T-helper 1 cell treated with Interleukin-12 subunit alpha and Interleukin-12 subunit beta and Interleukin-4 antibody, amounts not matched to agents 30 μg/mL and 1 μg/mL, for 36 hours (primary cell): ENCODE measurements around the gene DPH6.

Experiments
- H3K27ac Mint-ChIP-seq: one replicate; pipeline ENCODE4 v1.8.0; 2021; ENCODE audit warnings: mild to moderate bottlenecking, mixed read lengths
- H3K27me3 Mint-ChIP-seq: one replicate; pipeline ENCODE4 v1.8.0; 2021; ENCODE audit warnings: low read depth, mixed read lengths
- H3K36me3 Mint-ChIP-seq: one replicate; pipeline ENCODE4 v1.8.0; 2021; ENCODE audit warnings: low read depth, mixed read lengths
- H3K4me1 Mint-ChIP-seq: one replicate; pipeline ENCODE4 v1.8.0; 2021; ENCODE audit warnings: low read depth, mixed read lengths
- H3K4me3 Mint-ChIP-seq: one replicate; pipeline ENCODE4 v1.8.0; 2021; ENCODE audit warnings: mild to moderate bottlenecking, moderate library complexity, mixed read lengths
- H3K9me3 Mint-ChIP-seq: one replicate; pipeline ENCODE4 v1.8.0; 2021; ENCODE audit warnings: mixed read lengths

The DPH6 gene

DNA sequence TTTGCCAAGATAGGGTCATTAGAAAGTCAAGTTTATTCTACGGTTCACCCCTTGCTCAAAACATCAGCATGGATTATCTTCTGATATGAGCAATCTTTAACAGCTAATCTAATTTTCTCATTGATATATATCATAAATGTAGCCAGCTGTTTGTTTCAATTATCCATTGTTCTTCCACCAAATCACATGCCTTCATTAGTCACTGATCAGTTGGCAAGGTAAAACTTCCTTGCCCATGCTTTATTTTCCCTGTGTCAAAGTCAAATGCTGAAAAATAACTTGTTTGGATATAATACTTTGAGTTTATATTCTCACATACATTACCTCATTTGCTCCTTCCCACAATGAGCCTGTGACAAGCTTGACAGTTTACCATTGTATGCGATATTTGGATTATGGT lies 60.6 kb downstream of the DPH6 start:
- peaks cover 11% of the 10 kb centered on the region for H3K36me3 Mint-ChIP-seq
- peaks cover 23% of the 10 kb centered on the region for H3K9me3 Mint-ChIP-seq

DNA sequence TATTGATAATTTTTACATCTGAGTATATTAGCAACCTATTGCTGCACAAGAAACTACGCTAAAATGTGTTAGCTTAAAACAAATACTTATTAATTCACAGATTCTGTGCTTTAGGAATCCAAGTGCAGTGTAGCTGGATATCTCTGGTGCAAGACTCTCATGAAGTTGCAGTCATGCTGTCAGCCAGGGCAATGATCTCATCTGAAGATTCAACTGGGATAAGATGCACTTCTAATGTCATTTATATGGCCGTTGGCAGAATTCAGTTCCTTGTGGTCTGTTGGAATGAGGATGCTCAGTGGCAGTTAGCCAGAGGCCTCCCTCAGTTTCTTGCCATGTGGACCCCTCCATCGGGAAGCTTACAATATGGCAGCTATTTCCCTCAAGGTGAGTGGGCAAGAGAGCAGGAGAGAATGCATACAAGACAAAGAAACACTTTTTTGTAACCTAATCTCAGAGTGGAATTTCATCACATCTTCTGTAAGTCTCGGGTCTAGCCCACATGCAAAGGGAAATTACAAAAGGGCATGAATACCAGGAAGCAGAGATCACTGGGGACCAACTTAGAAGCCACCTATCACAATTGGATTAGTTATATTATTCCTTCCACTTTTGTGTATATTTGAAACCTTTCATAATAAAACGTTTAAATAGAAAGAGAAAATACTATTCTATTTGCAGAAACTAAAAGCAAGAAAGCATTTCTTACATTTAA lies 61.6 kb downstream of the DPH6 start:
- peaks cover 23% of the 10 kb centered on the region for H3K9me3 Mint-ChIP-seq
- H3K4me1 Mint-ChIP-seq, result peaks cover 1% of the 10 kb centered on the region
- no peaks in the 10 kb centered on the region for H3K27me3 Mint-ChIP-seq
- no peak overlapping the region for H3K4me3 Mint-ChIP-seq
- H3K36me3 Mint-ChIP-seq, result peaks cover 11% of the 10 kb centered on the region
- H3K27ac Mint-ChIP-seq, result no peak overlapping the region

More for the DNA sequence above, 60.6 kb downstream of the DPH6 start:
- H3K4me3 Mint-ChIP-seq, result no peak overlapping the region
- H3K4me1 Mint-ChIP-seq, result peaks cover 1% of the 10 kb centered on the region
- H3K27ac Mint-ChIP-seq, result no peak overlapping the region
- H3K27me3 Mint-ChIP-seq, result no peaks in the 10 kb centered on the region

DNA sequence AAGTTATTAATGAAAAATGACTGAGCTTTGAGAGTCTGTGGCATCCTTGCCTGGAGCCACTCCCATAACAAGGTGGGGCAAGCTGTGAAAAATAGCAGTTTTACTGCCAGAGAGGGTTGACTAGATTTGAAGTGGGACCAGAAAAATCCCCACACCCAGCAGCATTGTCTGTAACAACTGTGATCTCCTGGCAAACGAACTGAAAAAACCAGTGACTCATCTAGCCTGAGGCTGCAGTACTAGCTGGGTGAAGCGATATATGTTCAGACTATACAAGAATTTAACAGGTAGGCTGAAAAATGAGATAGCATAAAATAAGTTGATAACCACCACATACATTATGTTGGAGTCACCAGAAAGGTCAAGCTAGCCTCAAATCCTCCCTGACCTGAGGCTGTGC lies 64.0 kb downstream of the DPH6 start:
- H3K27ac Mint-ChIP-seq, result no peak overlapping the region
- no peaks in the 10 kb centered on the region for H3K27me3 Mint-ChIP-seq
- H3K4me1 Mint-ChIP-seq, result peaks cover 1% of the 10 kb centered on the region
- H3K4me3 Mint-ChIP-seq, result no peak overlapping the region
- H3K36me3 Mint-ChIP-seq, result peaks cover 2% of the 10 kb centered on the region
- H3K9me3 Mint-ChIP-seq, result peaks cover 12% of the 10 kb centered on the region

DNA sequence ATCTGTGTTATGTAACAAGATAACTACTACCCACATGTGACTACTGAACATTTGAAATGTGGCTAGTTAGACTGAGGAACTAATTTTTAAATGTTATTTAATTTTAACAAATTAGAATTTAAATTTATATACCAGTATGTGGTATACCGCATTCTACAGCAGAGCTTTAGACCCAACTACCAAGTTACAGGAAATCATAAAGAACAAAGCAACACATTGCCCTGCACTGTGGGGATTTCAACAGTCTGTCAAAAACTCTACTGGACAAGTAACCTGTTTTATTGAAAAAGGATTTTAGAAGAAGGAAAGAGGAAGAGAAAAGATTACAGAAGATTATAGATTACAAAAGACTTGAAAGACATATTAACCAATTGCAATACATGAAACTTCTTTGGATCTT lies 64.9 kb downstream of the DPH6 start:
- H3K27me3 Mint-ChIP-seq, result no peaks in the 10 kb centered on the region
- no peak overlapping the region for H3K4me3 Mint-ChIP-seq
- peaks cover 5% of the 10 kb centered on the region for H3K9me3 Mint-ChIP-seq
- no peaks in the 10 kb centered on the region for H3K36me3 Mint-ChIP-seq
- no peak overlapping the region for H3K27ac Mint-ChIP-seq
- H3K4me1 Mint-ChIP-seq, result peaks cover 1% of the 10 kb centered on the region

DNA sequence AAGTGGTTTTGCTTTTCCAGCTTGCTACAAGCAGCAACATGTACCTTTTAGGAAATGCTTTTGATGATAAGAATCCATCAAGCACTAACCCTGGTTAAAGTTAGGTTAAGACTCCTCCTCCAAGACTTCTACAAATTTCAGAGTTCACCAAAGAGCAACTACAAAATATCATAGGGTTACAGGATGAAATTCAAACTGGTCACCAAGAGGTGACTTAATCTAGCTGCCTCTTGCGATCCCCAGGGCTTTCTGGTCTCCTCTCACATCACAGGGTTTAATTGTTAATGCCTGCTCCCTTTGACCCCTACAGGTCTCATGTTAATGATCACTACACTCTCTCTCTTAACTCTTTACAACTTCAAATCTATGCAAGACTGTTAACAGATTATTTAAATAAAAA lies 66.5 kb downstream of the DPH6 start:
- Mint-ChIP-seq H3K27me3 (no peaks in the 10 kb centered on the region), H3K36me3 (no peaks in the 10 kb centered on the region), H3K4me1 (peaks cover 1% of the 10 kb centered on the region), H3K4me3 (no peak overlapping the region), H3K27ac (no peak overlapping the region), H3K9me3 (no peaks in the 10 kb centered on the region)

DNA sequence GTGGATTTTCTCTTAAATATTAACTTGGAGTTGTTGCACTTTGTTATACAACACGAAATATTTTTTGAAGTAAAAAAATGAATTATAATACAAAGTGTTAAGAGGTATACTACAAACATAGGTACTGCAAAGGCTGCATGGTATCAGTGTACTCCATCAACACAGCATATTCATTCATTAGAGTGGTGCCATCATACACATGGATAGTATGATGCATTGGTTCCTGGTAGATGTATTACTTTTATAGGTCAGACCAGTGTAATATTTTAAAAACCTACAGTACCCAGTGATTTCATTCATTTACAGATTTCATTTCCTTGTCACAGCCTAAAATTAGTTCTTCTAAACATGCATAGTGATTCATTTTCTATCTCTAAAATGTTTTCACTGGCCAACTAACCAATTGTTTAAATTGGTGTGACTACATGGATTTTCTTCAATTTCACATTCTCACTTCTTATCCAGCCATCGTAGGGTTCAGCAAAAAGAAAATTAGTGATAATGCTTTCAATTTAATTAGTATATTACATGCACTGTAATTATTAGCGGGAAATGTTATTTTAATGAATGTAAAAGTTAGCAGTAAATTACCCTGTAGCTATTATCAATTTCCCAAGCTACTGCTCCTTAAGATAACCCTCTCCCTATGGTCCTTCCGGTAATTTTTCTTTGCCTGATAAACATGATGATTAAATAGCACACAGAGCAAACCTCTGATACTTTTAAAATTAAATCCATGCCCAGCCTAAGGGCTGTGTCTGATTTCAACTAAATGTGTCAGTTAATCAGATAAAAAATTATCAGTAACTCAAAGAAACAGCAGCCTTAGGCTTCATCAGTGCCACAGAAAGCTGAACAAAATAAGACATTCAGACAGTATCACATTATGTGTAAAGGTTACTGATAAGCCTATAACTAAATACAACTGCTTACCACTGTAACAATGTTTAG lies 68.4 kb downstream of the DPH6 start:
- no peak overlapping the region for H3K27ac Mint-ChIP-seq
- peaks cover 1% of the 10 kb centered on the region for H3K4me1 Mint-ChIP-seq
- H3K9me3 Mint-ChIP-seq, result no peaks in the 10 kb centered on the region
- no peaks in the 10 kb centered on the region for H3K36me3 Mint-ChIP-seq
- no peak overlapping the region for H3K4me3 Mint-ChIP-seq
- H3K27me3 Mint-ChIP-seq, result no peaks in the 10 kb centered on the region

DNA sequence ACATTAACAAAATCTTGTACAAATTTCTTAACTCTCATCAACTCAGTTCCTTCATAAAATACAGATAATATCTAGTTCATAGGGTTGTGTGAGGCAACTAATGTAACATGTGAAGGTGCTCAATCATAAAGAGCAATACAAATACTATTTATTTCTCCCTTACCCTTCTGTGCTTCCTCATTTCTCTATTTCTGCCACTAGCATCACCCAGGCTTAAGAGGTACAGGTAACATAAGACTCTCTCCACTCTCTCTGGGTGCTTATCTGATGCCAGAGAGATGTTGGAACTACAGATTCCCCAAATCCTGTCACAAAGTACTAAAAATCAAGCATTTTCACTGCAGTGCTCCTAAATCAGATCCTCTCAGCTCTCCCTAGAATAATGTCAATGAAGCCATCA lies 74.9 kb downstream of the DPH6 start:
- Mint-ChIP-seq H3K9me3 (no peaks in the 10 kb centered on the region), H3K4me1 (no peaks in the 10 kb centered on the region), H3K36me3 (no peaks in the 10 kb centered on the region), H3K27me3 (no peaks in the 10 kb centered on the region), H3K4me3 (no peak overlapping the region), H3K27ac (no peak overlapping the region)

DNA sequence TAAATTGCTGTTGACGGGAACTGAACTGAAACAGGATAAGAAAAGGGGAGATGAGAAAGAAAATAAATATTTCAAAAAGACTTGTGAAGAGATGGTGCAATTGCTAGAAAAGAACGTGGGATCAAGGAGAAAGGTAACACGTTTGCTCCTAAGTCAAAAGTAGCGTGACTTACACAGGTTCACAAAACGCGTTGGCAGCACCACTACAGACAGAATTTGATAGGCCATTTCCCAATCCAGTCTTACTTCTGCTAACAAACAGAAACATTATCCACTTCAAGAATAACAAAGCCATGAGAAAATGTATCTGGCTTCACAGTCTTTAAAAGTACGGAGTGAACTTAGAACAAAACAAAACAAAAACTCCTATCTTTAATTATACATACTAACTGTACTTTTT lies 75.5 kb downstream of the DPH6 start:
- Mint-ChIP-seq H3K4me3 (no peak overlapping the region), H3K9me3 (no peaks in the 10 kb centered on the region), H3K27me3 (no peaks in the 10 kb centered on the region), H3K27ac (no peak overlapping the region), H3K4me1 (no peaks in the 10 kb centered on the region), H3K36me3 (no peaks in the 10 kb centered on the region)

DNA sequence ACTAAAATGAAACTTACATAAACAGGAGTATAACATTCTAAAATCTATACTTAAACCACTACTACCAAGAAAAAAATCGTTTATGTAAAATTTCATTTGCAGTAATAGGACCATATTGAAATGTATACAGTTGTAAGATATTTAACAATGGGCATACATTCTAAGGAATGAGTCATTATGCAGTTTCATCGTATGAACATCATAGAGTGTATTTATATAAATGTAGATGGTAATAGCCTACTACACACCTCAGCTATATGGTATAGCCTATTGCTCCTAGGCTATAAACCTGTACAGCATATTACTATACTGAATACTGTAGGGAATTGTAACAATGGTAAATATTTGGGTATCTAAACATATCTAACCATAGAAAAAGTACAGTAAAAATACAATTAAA lies 79.5 kb downstream of the DPH6 start:
- Mint-ChIP-seq H3K4me3 (no peak overlapping the region), H3K27ac (no peak overlapping the region), H3K9me3 (no peaks in the 10 kb centered on the region), H3K4me1 (no peaks in the 10 kb centered on the region), H3K27me3 (no peaks in the 10 kb centered on the region), H3K36me3 (no peaks in the 10 kb centered on the region)

DNA sequence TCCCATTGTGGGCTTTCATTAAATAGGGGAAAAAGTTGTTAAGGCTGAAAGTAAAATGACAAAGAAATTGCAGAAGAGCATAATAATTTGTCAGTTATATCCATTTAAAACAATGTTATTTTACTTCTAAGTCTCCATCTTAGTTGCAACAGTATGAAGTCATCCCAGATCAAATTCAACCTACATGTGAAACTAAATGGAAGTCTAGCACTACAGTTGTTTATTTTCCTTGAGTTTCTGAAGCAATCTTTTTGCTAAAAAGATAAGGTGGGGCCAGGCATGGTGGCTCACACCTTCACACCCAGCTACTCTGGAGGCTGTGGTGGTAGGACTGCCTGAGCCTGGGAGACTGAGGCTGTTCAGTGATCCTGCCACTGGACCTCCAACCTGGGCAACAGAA lies 80.2 kb downstream of the DPH6 start:
- Mint-ChIP-seq H3K4me1 (no peaks in the 10 kb centered on the region), H3K4me3 (no peak overlapping the region), H3K27me3 (no peaks in the 10 kb centered on the region), H3K9me3 (no peaks in the 10 kb centered on the region), H3K36me3 (no peaks in the 10 kb centered on the region), H3K27ac (no peak overlapping the region)

DNA sequence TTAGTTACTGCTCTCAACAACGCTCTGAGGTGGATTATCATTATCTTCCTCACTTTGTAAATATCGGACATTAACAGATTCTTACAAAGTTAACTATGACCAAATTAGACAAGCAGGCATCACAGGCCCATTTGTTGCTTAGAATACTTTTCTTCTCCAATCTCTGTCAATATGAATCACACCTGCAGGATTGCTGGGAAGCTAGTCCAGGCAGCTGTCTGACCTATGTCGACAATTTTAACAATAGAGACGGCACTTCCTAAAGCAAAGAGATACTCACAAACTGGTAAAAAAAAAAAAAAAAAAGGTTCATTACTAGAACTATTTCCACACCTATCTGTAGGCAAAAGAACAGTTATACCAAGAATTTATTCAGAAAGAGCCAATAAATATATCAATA lies 85.3 kb downstream of the DPH6 start:
- H3K9me3 Mint-ChIP-seq, result no peaks in the 10 kb centered on the region
- no peaks in the 10 kb centered on the region for H3K36me3 Mint-ChIP-seq
- H3K27ac Mint-ChIP-seq, result no peak overlapping the region
- H3K4me1 Mint-ChIP-seq, result no peaks in the 10 kb centered on the region
- H3K27me3 Mint-ChIP-seq, result no peaks in the 10 kb centered on the region
- H3K4me3 Mint-ChIP-seq, result no peak overlapping the region

DNA sequence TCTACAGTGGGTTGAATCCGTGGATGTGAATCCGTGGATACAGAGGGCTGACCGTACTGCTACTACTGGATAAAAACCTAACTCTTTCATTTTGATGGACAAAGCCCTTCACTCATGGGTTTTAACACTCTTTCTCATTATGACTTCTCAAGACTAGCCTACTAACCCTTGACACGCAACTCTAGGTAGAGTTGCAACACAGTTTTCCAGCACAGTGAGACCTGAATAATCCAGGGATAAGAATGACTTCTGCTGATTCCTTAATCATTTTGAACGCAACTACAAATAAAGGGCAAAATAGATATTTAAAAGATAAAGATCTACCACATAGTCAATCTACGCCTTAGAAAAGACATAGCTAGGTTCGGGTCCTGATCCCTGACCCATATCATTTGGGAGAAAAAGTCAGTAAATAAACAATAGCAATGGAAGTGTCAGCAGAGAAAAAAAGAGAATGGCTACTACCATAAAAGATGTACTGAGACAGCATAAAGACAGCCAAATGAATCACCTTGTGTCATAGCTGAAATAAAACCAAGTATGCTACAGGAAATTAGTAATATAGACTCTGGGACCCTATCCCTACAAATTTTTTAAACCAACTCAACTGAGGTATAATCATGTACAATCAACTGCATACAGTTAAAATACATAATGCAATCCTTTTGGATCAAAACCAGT lies 87.6 kb downstream of the DPH6 start:
- Mint-ChIP-seq H3K36me3 (no peaks in the 10 kb centered on the region), H3K4me1 (no peaks in the 10 kb centered on the region), H3K27me3 (no peaks in the 10 kb centered on the region), H3K27ac (no peak overlapping the region), H3K4me3 (no peak overlapping the region), H3K9me3 (no peaks in the 10 kb centered on the region)

DNA sequence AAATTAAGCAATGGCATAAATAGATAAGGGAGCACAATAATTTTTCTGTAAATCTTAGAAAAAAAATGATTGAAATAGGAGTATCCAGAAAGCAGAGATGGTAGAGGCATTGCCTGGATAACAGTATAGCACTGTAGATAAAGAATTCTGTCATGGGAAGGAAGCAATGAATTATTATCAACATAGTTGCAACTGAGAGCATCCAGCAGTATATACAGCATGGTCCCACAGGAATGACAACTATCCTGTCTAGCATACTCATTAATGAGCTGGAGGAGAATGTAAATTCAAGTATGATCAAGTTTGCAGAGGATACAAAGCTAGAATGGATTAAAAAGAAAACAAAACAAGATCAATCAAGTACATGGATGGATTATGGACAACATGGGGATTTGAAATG lies 90.8 kb downstream of the DPH6 start:
- Mint-ChIP-seq H3K9me3 (no peaks in the 10 kb centered on the region), H3K27me3 (no peaks in the 10 kb centered on the region), H3K4me1 (no peaks in the 10 kb centered on the region), H3K36me3 (no peaks in the 10 kb centered on the region), H3K4me3 (no peak overlapping the region), H3K27ac (no peak overlapping the region)

DNA sequence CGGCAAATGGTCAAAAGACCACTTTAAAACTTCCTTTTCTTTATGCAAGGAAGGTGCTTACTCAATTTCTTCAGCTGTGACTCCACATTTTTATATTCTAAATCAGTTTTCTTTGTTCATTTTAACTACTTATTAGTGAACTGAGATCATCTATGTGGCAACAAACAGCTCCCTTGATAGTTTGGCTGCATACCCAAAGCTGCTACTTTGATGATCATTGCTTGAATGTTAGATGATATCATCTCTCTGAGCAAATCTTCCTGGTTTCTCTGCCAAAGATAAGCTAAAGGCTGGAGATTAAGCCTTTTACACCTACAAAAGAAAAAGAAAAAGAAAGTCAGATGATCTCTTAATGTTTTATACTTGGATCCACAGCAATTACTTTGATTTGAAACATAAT lies 95.5 kb downstream of the DPH6 start:
- Mint-ChIP-seq H3K4me1 (no peaks in the 10 kb centered on the region), H3K27ac (no peak overlapping the region), H3K27me3 (no peaks in the 10 kb centered on the region), H3K36me3 (no peaks in the 10 kb centered on the region), H3K9me3 (no peaks in the 10 kb centered on the region), H3K4me3 (no peak overlapping the region)

DNA sequence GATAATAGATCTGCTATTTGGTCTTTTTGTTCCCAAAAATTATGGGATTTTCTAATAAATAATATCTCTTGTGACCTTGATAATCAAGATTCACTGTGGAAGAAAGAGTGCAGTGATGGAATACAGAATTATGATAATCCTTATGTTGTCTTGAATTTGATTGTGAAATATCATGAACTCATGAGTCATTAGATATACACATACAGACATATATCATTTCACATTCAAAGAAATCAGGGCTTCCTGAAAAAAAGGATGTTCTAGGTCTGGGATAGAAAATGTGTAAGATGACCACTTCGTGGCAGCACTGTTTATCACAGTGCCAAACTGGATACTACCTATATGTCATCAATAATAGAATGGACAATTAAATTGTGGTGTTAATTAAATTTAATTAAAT lies 97.7 kb downstream of the DPH6 start:
- Mint-ChIP-seq H3K4me3 (no peak overlapping the region), H3K36me3 (no peaks in the 10 kb centered on the region), H3K27ac (no peak overlapping the region), H3K4me1 (no peaks in the 10 kb centered on the region), H3K27me3 (no peaks in the 10 kb centered on the region), H3K9me3 (no peaks in the 10 kb centered on the region)
